Fibroblast of villous mesenchyme (primary cell): Measurements from ENCODE around the gene SEPTIN12. TPM values are rescaled to one million over a fixed set of nuclear protein-coding genes. Genes with fewer than 3 reads are reported as not detected.

Source experiments
- DNase-seq: peaks from one replicate; pipeline ENCODE4 v3.0.0-alpha.2; 2010; ENCODE audit warnings: low read depth
- H3K4me3 ChIP-seq: 2 replicates; pipeline ENCODE4 v1.5.1; 2011; ENCODE audit warnings: low read depth, mild to moderate bottlenecking, low read length
- CTCF ChIP-seq: IDR thresholded peaks from 2 replicates; pipeline ENCODE4 v1.5.1; 2012; ENCODE audit warnings: low read depth, mild to moderate bottlenecking, low read length; ENCODE audit not compliant: insufficient read depth
- small RNA-seq: library from RNA; depleted of rRNA; stranded (forward); fragments of <200 nt; gene quantifications from one replicate; pipeline ENCODE3, GENCODE V24; 2012
- total RNA-seq: library from RNA; depleted of rRNA; stranded (reverse); fragments of >200 nt; gene quantifications from 2 replicates; pipeline ENCODE4 v1.2.3, GENCODE V29; 2012

Gene SEPTIN12
- total RNA-seq, 1 donor, result not detected

- peak overlapping the region; percentile 87 for H3K4me3 ChIP-seq
- no peak for TF ChIP-seq CTCF
- no peak for DNase-seq
Measured at GRCh38 chr16:4733211-4733742, 54.9 kb downstream of the SEPTIN12 start.

- DNase-seq, result no peak
- no peak for TF ChIP-seq CTCF
- no peak overlapping the region for H3K4me3 ChIP-seq
Measured at GRCh38 chr16:4729876-4730275, 58.3 kb downstream of the SEPTIN12 start.

- no peak overlapping the region for H3K4me3 ChIP-seq
- DNase-seq, result no peak
- no peak for TF ChIP-seq CTCF
Measured at GRCh38 chr16:4728676-4729075, 59.5 kb downstream of the SEPTIN12 start.

Small RNAs within 50 kb of the gene (small RNA-seq; reads per million reads assigned to genes)
- gene RF00017, result not detected

Other genes with a start within 250 kb of the SEPTIN12 start
- gene CDIP1, start 249.6 kb downstream of the SEPTIN12 start, total RNA-seq, result 10.6 and 16.8 TPM in 2 replicates
- gene C16orf96, start 232.0 kb downstream of the SEPTIN12 start, total RNA-seq, result not detected in 2 replicates
- 6.9 and 10.3 TPM in 2 replicates for gene UBALD1, start 173.5 kb downstream of the SEPTIN12 start, total RNA-seq
- gene MGRN1, start 163.5 kb downstream of the SEPTIN12 start, total RNA-seq, result 43.2 and 44.5 TPM in 2 replicates
- 28.5 and 31.2 TPM in 2 replicates for gene NUDT16L1, start 94.8 kb downstream of the SEPTIN12 start, total RNA-seq
- gene ANKS3, start 54.1 kb downstream of the SEPTIN12 start, total RNA-seq, result 25.4 and 33.2 TPM in 2 replicates
- 1.3 and 1.7 TPM in 2 replicates for gene DNAAF8, start 53.8 kb downstream of the SEPTIN12 start, total RNA-seq
- gene ZNF500, start 21.2 kb downstream of the SEPTIN12 start, total RNA-seq, result 12.5 and 12.6 TPM in 2 replicates
- gene SMIM22, start 7.0 kb upstream of the SEPTIN12 start, total RNA-seq, result not detected in 2 replicates
- gene ROGDI, start 14.3 kb upstream of the SEPTIN12 start, total RNA-seq, result 20.7 and 24.5 TPM in 2 replicates
- 45.7 and 60.9 TPM in 2 replicates for gene GLYR1, start 58.9 kb upstream of the SEPTIN12 start, total RNA-seq
- gene UBN1, start 59.1 kb upstream of the SEPTIN12 start, total RNA-seq, result 28.1 and 32.2 TPM in 2 replicates
- 0.32 and 0.86 TPM in 2 replicates for gene PPL, start 148.8 kb upstream of the SEPTIN12 start, total RNA-seq
- gene SEC14L5, start 170.0 kb upstream of the SEPTIN12 start, total RNA-seq, result under 0.01 TPM in 1 of 2 replicates, not detected in the other
- 17.3 and 18.0 TPM in 2 replicates for gene NAGPA, start 245.6 kb upstream of the SEPTIN12 start, total RNA-seq